GM19023 (cell line): ENCODE results near the gene SLC39A5.
"Not testable (repeated sequence)": the region's sequence is repeated elsewhere in the genome, so short reads cannot be mapped to it uniquely, and the experiment has no call there.

Source experiments
- ATAC-seq: cut with Tn5 transposase; IDR thresholded peaks from one replicate; pipeline ENCODE4 v1.9.1; 2021; ENCODE audit warnings: mild to moderate bottlenecking, moderate library complexity; ENCODE audit not compliant: unreplicated experiment

Gene SLC39A5

DNA sequence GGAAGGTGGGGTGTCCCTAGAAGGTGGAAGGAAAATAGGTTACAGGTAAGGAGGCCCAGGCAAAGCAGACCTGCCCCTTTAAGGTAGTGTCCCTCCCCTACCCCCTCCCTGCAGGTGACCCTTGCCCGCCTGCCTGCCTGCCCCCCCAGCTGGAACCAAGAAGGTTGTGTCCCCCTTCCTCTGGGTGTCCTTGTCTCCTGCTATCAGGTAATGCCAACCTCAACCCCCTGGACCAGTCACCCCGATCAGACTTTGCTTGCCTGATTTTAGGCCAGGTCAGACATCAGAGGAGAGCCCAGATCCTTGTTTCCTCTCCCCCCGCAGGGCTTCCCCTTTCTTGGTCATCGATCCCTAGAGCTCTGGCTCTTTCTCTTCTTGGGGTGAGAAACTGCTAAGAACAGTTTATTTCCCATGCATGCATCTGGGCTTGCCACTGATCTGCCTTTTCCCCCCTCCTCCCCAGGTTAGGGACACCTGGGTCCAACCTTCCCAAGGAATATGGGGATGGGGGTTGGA lies at the start of gene SLC39A5:
Gene SLC39A5 (plus strand): TSS at position 136 of the 516 bp plus-strand sequence. CDS start 1,224 bp downstream, outside the sequence.
- ATAC-seq = no peak

DNA sequence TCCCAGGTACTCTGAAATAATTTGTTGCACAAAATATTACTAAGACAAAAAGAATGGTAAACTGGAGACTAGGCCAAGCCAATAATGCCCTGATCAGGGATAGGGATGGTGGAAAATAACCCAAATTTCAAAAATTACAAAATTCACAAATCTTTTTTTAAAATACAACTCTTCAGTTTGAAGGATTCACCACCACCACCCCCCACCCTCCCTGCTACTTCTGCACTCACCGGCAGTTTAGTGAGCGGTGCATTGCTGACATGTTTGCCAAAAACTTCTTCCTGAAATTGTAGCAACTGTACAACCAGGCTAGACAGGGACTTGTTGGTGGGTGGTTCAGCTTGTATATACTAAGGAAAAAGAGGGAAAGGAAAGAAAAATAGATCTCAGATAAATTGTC lies 42.9 kb upstream of the SLC39A5 start:
- ATAC-seq = no peak

- no peak for ATAC-seq
Measured at GRCh38 chr12:56188131-56188777, 41.6 kb upstream of the SLC39A5 start.

GRCh38 chr12:56188778-56189098 lies 41.1 kb upstream of the SLC39A5 start:
- ATAC-seq = no peak

GRCh38 chr12:56189099-56189917 lies 40.5 kb upstream of the SLC39A5 start, which contains the start of gene SMARCC2:
SMARCC2 (minus strand) TSS chr12:56189483; CDS start chr12:56189461, 22 bp downstream.
- ATAC-seq = peak; percentile 67

- peak; percentile 30 for ATAC-seq
Measured at GRCh38 chr12:56189918-56190694, 39.7 kb upstream of the SLC39A5 start.

DNA sequence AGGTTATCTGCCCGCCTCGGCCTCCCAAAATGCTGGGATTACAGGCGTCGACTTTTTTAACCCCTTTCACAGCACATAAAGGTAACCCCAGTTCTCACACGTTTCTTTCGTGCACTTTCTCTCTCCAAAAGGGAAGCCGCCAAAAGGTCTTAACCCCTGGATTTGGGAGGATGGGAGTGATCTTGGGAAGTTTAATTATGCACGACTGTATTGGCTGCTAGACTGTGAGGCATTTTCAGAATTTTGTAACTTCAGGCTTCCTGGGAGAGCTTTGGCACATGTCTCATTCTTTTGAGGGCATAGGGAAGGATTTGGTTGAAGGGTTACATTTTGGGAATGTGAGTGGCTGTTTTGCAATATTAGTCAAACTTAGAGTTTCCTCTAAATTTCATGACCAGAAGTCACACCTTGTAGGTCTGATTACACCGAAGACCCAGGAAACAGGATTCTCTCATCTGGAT lies 39.1 kb upstream of the SLC39A5 start:
- ATAC-seq = no peak

DNA sequence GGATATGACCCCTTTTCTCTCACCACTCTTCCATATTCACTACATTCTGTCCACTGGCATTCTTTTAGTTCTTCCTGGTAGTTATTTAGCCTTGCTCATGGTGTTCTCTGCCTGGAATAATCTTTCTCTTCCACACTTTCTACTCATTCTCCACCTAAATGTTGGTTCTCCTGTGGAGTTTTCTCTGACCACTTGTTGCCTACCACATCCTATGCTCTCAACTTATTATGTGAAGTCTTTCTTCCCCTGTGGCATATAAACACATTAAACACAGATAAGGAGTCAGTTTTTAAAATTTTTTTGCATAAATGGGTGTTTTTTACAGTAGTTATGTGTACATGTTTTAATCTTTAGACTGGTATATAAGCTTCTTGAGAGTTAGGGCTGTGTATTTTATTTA lies 37.3 kb upstream of the SLC39A5 start:
- ATAC-seq = no peak

DNA sequence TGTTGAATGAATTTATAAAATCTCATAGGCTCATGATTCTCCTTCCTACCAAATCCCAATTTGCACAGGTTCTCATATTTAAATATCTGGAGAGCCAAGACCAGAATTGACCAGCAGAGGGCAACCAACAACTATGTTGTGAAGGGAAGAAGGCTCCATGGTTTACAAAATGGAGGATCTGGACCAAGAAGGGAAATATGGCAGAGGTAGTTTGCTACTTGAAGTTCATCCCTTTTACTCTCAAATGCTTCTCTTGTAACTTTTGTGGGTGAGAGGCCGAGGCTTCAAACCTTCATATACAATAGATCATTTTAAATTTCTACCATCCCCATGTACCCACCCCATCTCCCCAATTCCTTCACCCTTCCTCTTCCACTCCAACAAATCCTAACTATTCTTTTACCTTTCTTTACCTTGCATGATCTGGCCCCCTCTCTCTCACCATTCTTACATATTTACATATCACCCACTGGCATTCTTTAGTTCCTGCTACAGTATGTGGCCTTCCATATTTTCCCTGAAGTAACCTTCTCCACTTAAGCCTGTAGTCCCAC lies 36.7 kb upstream of the SLC39A5 start:
- no peak for ATAC-seq

- ATAC-seq = not testable (repeated sequence)
Measured at GRCh38 chr12:56196818-56197550, 32.9 kb upstream of the SLC39A5 start.

DNA sequence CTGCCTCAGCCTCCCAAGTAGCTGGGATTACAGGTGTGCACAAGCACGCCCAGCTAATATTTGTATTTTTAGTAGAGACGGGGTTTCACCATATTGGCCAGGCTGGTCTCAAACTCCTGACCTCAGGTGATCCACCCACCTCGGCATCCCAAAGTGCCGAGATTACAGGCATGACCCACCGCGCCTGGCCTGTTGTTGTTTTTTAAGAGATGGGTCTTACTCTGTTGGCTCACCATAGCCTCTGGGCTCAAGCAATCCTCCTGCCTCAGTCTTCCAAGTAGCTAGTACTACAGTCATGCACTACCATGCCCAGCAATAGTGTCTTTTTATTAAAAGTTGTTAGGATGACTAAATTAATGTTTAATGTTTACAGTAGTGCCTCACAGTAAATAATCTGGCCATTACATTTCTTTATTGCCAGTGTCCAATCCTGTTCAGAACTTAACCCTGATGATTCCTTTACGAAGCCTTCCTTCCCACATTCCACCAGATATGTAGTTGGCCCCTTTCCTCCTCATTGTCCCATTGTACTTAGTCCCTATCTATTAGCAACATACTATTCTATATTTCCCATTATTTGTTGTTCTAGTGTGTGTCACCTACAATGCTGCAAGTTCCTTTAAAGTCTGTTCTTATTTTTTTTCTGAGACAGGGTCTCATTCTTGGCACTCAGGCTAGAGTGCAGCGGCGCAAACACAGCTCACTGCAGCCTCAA lies 31.8 kb upstream of the SLC39A5 start:
- no peak for ATAC-seq

DNA sequence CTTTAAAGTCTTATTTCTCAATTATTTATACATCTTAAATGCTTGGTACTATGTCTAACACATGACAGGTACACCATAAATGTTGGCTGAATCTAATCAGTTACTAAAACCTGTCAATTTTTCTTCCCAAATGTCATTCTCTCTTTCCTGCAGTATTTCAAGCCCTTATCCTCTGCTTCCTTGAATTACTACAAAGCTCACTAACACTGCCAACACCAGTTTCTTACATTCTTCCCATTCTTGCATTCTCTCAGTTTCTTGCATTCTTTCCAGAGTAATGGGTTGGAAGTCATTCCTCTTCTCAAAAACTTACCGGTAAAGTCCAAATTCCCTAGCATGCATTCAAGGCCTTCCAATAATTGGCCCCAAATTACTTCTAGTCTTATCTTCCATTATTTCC lies 31.0 kb upstream of the SLC39A5 start:
- ATAC-seq = no peak

GRCh38 chr12:56202366-56202765 lies 27.5 kb upstream of the SLC39A5 start:
- ATAC-seq = no peak

DNA sequence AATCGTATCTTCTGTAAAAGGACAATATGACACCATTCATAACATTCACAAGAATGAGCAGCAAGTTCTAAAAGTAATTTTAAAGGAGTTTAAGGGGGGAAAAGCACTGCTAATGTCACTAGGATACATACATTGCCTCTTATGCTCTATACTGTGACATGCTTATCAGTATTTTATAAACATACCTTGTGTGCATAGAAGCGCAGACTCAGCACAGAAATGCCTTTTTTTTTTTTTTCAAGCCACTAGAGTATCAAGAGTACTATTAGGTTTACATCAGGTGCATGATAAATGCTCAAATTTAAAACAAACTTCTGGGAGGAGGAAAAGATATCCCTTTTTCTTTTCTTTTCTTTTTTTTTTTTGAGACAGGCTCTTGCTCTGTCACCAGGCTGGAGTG lies 27.0 kb upstream of the SLC39A5 start:
- no peak for ATAC-seq

DNA sequence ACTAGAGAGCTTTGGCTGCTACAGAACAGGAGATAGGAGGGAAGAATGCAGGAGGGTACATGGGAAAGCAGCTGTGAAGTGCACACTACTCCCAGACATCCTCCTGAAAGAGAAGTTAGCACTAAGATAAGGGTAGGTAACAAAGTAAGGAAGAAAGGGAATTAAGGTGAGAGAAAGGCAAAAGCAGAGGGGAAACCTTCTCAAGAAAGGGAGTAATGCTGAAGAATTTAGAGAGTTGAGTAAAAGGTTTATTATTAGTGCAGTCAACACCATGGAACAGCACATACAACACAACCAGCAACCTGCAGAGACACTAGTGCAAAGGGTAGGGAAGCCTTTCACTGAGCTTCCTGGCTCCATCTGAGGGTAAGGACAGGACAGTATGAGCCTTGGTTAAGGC lies 25.6 kb upstream of the SLC39A5 start:
- ATAC-seq = no peak

GRCh38 chr12:56205445-56205844 lies 24.4 kb upstream of the SLC39A5 start:
- no peak for ATAC-seq

DNA sequence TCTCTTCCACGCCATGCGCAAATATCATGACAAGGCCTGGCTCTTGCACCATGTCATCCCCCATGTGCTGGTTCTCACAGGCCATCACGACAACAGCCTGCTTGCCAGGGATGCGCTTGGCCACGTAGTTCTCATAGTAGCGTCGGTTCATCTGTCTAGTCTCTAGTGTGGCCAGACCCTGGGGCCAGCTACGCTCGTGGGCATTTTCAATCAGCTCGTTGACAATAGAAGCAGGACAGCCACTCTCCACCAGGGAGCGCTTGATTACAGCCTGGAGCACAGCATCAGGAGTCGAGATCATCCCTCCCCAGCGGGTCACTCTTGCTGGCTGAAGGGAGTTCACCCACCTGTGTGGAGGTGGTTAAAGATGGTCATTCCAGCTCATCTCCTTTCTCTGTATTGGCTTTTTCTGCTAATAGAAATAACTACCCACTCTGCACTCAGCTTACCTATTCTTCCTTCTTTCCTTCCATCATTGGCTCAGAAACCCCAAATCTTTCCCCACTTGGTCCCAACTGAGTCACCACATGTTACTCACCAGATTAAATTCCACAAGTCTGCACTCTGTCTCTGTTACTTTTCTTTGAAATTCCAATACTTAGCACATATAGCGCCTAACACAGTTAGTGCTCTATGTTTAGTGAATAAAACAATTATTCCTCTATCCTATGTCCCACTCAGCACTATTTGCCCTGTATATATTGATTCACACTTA lies 23.2 kb upstream of the SLC39A5 start:
- no peak for ATAC-seq

- ATAC-seq = no peak
Measured at GRCh38 chr12:56208006-56208405, 21.8 kb upstream of the SLC39A5 start.

DNA sequence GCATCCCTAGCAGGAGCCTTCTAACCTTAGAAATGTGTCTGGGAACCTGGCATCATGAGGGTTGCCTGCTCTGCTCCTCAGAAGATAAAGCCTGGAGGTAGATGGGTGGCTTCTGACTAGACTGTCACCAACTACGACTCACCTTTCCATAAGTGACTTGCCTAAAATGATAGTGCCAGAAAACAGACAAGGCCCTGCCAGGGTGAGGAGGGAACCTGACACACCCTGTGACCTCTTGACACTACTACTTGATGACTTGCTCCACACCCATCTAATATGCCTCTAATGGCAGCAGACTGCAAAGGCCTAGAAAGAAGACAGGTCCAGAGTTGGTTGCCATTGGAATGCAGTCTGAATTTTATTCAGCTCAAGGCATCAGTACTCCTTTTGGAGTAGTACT lies 17.5 kb upstream of the SLC39A5 start:
- no peak for ATAC-seq
